ENCODE results near the gene PDIA4. TPM values are rescaled to one million over a fixed set of nuclear protein-coding genes. Genes with fewer than 3 reads are reported as not detected.

PDIA4 gene
- total and polyA plus RNA-seq, 2 of the 8 experiments (the other 6 are each of a cell fraction or from before 2014, with no cell fraction given): 119 to 303 TPM

DNA sequence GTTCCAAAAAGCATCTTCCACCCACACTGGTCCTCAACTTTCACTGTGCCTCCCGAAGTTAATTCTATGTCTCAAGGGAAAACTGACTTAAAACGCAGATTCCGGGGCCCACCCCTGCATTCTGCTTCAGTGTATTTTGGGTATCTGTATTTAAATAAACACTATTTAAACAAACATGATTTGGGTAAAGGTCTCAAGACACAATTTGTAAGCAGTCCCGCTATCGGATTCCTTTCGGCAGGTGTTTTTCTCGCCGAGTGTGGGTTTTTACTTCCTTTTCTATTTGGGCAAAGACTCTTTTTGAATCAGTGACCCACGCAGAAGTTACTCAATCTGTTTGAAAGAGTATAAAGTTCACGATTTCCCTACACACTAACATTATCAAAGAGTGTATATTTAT, 1.2 kb downstream of the PDIA4 start:
- no peak overlapping the region for H2BK20ac ChIP-seq (ENCODE audit: low read length)
- H3K79me1 ChIP-seq (ENCODE audit: low read depth, low read length): peaks cover 8% of the 10 kb centered on the region
- no peak overlapping the region for H3K56ac ChIP-seq (replicated peaks; ENCODE audit: insufficient read length, low read depth, low read length)
- 79% methylated on average over 10 of the region's 10 CpGs; no CpG with 5 or more reads in 1 of the 2 experiments for WGBS, 2 experiments (ENCODE audit: extremely low coverage in 1 of 2, insufficient coverage in 1 of 2, insufficient read length in 1 of 2, insufficient replicate concordance in 2 of 2, low coverage in 1 of 2, low lambda C conversion rate in 2 of 2, missing lambda C conversion rate in 1 of 2)
- DNase-seq (ENCODE audit: low read depth in 1 of 2, low spot score in 2 of 2): no peak
- H3K36me3 ChIP-seq (ENCODE audit: control insufficient read depth in 2 of 4, insufficient read depth in 4 of 4, low read length in 3 of 4): 0 out of 8 replicates have a peak, but pooled peaks cover 0 to 3% (median 0%) of the 10 kb centered on the region in 4 experiments
- POLR2A ChIA-PET (ENCODE audit: partially characterized antibody): interaction anchor here (1.1 to 2.1 kb wide), 4 partner anchors 25 to 45 kb away, joined by 3 to 7 read pairs (median 4); no protein-coding TSS in a partner anchor
- no peak overlapping the region for H2BK120ac ChIP-seq (replicated peaks; ENCODE audit: low read depth, low read length)
- no peak overlapping the region for H3K23ac ChIP-seq (ENCODE audit: insufficient read length)
- H3K14ac ChIP-seq (ENCODE audit: insufficient read length): no peak overlapping the region
- H3K9ac ChIP-seq (replicated peaks in 1 of 4; ENCODE audit: extremely low read depth in 1 of 4, low read depth in 3 of 4, low read length in 3 of 4): no peak overlapping the region; a peak in 1 of 7 replicates
- H3K4me2 ChIP-seq (ENCODE audit: insufficient read depth in 1 of 2, low read depth in 2 of 2, low read length in 2 of 2): peak overlapping the region; percentile 72 to 74
- H3K4me1 ChIP-seq (replicated peaks in 1 of 4; ENCODE audit: control insufficient read depth in 3 of 4, insufficient read depth in 4 of 4, low read length in 3 of 4): peaks cover 4 to 16% (median 9%) of the 10 kb centered on the region in 4 experiments
- H4K91ac ChIP-seq (replicated peaks; ENCODE audit: insufficient read length, low read length): no peak overlapping the region
- no peak overlapping the region for H4K5ac ChIP-seq (ENCODE audit: insufficient read length, low read depth, low read length)
- no peak overlapping the region for H3K4ac ChIP-seq (replicated peaks; ENCODE audit: insufficient read length, low read depth, low read length)
- H3K4me3 ChIP-seq (ENCODE audit: extremely low read depth in 1 of 4, insufficient read depth in 2 of 4, low read depth in 3 of 4, low read length in 4 of 4): peak overlapping the region; percentile 53 to 91 (median 76); a peak in 7 of 8 replicates
- H4K8ac ChIP-seq (ENCODE audit: extremely low read depth, insufficient read depth, low read length): no peak overlapping the region
- no peaks in the 10 kb centered on the region for H3K9me3 ChIP-seq (ENCODE audit: insufficient read depth in 2 of 2, low read depth in 1 of 2, low read length in 1 of 2)
- H4K20me1 ChIP-seq (replicated peaks in 1 of 2; ENCODE audit: control insufficient read depth in 1 of 2, insufficient read depth in 2 of 2, low read length in 2 of 2): peaks cover 3 to 9% of the 10 kb centered on the region in 2 experiments
- no peak overlapping the region for H2BK12ac ChIP-seq (ENCODE audit: low read depth, low read length)
- peaks cover 0 to 2% (median 0%) of the 10 kb centered on the region in 4 experiments; a peak in 1 of 7 replicates for H3K27me3 ChIP-seq (replicated peaks in 1 of 4; ENCODE audit: control insufficient read depth in 3 of 4, extremely low read depth in 1 of 4, insufficient read depth in 3 of 4, low read length in 3 of 4)
- no peak overlapping the region for H3K18ac ChIP-seq (ENCODE audit: extremely low read depth, low read length)
- H2AFZ ChIP-seq (ENCODE audit: low read length): no peak overlapping the region
- no peak overlapping the region for H2BK5ac ChIP-seq (ENCODE audit: low read depth, low read length)
- H3K23me2 ChIP-seq (ENCODE audit: low read depth, low read length): peaks cover 6% of the 10 kb centered on the region
- FAIRE-seq: no peak
- no peak overlapping the region for H2AK5ac ChIP-seq (ENCODE audit: low read depth, low read length)
- CTCF ChIA-PET (ENCODE audit: partially characterized antibody): interaction anchor here (1.0 to 1.7 kb wide), 4 partner anchors 22 to 168 kb away, joined by 3 to 7 read pairs (median 5); no protein-coding TSS in a partner anchor
- H3K27ac ChIP-seq (ENCODE audit: low read depth, low read length): no peak overlapping the region
- no peak overlapping the region for H2BK15ac ChIP-seq (ENCODE audit: low read length)
- peaks cover 21 to 56% of the 10 kb centered on the region in 2 experiments for H3K79me2 ChIP-seq (ENCODE audit: control insufficient read depth in 1 of 2, insufficient read depth in 2 of 2, low read length in 2 of 2)
- TF ChIP-seq TEAD4 (IDR thresholded peaks at IDR 0.05; ENCODE audit: low read depth, low read length): no peak
- no peak for TF ChIP-seq CTCF (IDR thresholded peaks at IDR 0.05; ENCODE audit: control extremely low read depth in 1 of 3, insufficient read depth in 1 of 3, low read depth in 1 of 3, low read length in 3 of 3)
- no peak for TF ChIP-seq SP2 (IDR thresholded peaks at IDR 0.05; ENCODE audit: low read length)
- TF ChIP-seq ASH2L (IDR thresholded peaks at IDR 0.05; ENCODE audit: low read length): no peak
- no peak for TF ChIP-seq GTF2F1 (IDR thresholded peaks at IDR 0.05; ENCODE audit: borderline replicate concordance, low read depth, low read length)
- TF ChIP-seq TAF1 (IDR thresholded peaks at IDR 0.05; ENCODE audit: low read depth, low read length): no peak
- no peak for TF ChIP-seq JUND (IDR thresholded peaks at IDR 0.05; ENCODE audit: low read length)
- no peak for TF ChIP-seq RAD21 (IDR thresholded peaks at IDR 0.05 in 1 of 2, conservative IDR thresholded peaks at IDR 0.05 in 1 of 2; ENCODE audit: low read depth in 2 of 2, low read length in 2 of 2)
- no peak for TF ChIP-seq POU5F1 (IDR thresholded peaks at IDR 0.05; ENCODE audit: low read depth, low read length)
- no peak for TF ChIP-seq ZNF274 (IDR thresholded peaks at IDR 0.05; ENCODE audit: borderline replicate concordance, extremely low read depth, low read length)
- no peak for TF ChIP-seq CTBP2 (IDR thresholded peaks at IDR 0.05; ENCODE audit: borderline replicate concordance, insufficient read depth, insufficient read length, low read length)
